A549 (cell line): ENCODE results near the gene ZBTB20.

Experiments used
- RFX5 ChIP-seq: fragments of 450-650 bp; IDR thresholded peaks from 2 replicates; pipeline ENCODE4 v1.7.1; 2014; ENCODE audit warnings: antibody characterized with exemption, mild to moderate bottlenecking, moderate library complexity
- TF ChIP-seq, protein P1 (sequence below): fragments of >200 bp; sonication (Bioruptor Twin); formaldehyde crosslinking; IDR thresholded peaks from 3 replicates; pipeline ENCODE4 v1.5.1; 2016

GRCh38 chr3:115161866-115162265 is 14.8 kb upstream of the ZBTB20 start:
- no peak for TF ChIP-seq RFX5
- TF ChIP-seq, protein P1, sequence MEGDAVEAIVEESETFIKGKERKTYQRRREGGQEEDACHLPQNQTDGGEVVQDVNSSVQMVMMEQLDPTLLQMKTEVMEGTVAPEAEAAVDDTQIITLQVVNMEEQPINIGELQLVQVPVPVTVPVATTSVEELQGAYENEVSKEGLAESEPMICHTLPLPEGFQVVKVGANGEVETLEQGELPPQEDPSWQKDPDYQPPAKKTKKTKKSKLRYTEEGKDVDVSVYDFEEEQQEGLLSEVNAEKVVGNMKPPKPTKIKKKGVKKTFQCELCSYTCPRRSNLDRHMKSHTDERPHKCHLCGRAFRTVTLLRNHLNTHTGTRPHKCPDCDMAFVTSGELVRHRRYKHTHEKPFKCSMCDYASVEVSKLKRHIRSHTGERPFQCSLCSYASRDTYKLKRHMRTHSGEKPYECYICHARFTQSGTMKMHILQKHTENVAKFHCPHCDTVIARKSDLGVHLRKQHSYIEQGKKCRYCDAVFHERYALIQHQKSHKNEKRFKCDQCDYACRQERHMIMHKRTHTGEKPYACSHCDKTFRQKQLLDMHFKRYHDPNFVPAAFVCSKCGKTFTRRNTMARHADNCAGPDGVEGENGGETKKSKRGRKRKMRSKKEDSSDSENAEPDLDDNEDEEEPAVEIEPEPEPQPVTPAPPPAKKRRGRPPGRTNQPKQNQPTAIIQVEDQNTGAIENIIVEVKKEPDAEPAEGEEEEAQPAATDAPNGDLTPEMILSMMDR, result no peak
